ENCODE data around the gene NXPH1. TPM values are rescaled to one million over a fixed set of nuclear protein-coding genes. Genes with fewer than 3 reads are reported as not detected.

The NXPH1 gene
- total RNA-seq, 1 donor from 2014 or later = not detected

DNA sequence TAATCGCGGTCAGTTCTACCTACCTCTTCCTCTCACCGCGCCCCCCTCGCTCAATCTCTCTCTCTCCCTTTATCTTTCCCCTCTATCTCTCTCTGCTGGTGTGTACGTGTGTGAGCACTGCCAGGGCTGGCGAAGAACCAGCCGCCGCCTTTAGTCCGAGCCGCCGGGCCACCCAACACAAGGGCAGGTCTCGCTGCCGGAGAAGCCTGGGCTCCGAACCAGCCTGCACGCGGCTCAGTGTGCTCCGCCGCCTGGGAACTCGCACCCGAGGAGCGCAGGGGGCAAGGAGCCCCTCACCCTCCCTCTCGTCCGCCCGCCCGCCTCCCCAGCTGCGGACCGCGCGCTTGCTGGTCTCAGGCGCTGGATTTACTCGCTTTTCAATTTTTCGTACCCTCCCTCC, 1.7 kb downstream of the NXPH1 start:
- ATAC-seq (no peak), DNase-seq (ENCODE audit: low spot score) (no peak)
- intact Hi-C loops (cut with DNase I) = no loop called here

DNA sequence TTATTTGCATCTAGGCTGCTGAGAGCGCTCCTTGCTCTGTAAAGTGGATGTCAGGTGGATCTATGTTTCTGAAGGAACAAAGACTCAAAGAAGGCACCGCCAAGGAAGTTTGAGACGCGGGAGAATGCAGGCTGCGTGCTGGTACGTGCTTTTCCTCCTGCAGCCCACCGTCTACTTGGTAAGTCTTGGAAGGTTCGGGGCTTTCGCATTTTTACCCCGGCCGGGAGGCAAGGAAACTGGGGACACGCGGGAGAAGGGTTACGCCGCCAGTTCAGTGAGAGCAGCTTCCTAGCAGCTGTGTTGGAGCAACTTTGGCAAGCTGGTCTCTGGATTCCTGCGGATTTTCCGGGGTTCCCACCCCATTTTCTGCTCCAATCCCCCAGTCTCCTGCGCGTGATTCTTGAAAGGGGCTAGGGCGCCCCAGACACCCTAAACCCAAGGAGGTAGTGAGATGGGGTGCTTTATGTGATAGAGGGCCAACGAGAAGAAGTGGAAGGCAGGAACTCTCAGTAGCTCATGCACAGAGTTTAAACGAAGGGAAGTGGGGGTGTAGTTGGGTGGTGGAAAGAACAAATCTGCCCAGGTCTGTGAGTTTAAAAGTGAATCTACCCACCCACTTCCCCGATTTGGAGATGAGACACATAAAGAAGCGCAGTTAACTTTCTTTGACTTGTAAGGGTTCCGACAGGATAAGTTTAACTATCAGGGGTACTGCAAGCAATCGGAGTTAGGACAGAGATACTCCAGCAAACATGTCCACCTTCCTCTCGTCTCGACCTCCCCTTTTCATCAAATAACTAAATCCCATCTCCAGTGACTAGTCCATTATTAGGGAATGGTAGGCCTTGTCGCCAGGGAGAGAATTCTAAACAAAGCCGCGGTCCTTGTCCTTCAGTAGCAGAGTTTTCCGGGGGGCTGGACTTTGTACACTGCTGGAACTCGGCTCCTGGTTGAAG, 2.5 kb downstream of the NXPH1 start:
- ATAC-seq (no peak), DNase-seq (ENCODE audit: low spot score) (no peak)
- intact Hi-C loops (cut with DNase I) = no loop called here

DNA sequence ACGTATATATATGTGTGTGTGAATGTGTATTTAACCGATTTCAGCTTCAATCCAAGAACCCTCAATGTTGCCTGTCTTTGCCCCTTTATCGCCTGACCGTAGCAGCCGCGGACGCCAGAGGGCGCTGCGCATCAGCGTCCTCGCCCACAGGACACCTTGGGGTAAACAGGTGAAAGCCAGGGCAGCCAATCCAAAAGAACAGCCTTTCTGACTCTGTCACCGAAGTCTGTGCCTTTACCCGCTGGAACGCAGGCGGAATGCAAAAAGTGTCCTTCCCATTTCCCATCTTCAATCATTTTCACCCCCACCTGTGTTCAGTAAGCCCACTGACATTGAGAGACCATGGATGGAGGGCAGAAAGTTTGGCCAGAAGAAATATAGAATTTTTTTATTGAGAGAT, 3.6 kb downstream of the NXPH1 start:
- DNase-seq (ENCODE audit: low spot score) = no peak
- no peak for ATAC-seq
- intact Hi-C loops (cut with DNase I) = no loop called here

DNA sequence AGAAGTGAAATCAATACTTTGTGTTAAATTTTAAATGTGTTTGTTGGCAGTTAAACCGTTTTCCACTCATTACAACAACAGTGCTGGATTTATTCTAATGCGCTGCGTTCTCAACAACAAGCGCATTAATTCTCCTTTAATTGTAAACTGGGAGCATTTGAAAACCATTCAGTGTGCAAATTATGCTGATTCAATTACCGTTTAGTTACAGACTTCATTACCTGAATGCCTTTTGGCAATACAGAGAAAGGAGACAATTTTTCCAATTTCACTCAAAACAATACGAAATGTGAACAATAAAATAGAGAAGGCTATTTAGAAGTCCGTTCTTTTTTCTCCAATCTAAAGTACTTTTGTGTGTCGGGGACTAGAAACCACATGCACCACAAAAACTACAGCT, 4.2 kb downstream of the NXPH1 start:
- DNase-seq (ENCODE audit: low spot score) (no peak), ATAC-seq (no peak)
- intact Hi-C loops (cut with DNase I) = no loop called here

- no peak for DNase-seq (ENCODE audit: low spot score)
- no peak for ATAC-seq
- intact Hi-C loops (cut with DNase I) = no loop called here
Observed at GRCh38 chr7:8440670-8441069, 7.3 kb downstream of the NXPH1 start.

DNA sequence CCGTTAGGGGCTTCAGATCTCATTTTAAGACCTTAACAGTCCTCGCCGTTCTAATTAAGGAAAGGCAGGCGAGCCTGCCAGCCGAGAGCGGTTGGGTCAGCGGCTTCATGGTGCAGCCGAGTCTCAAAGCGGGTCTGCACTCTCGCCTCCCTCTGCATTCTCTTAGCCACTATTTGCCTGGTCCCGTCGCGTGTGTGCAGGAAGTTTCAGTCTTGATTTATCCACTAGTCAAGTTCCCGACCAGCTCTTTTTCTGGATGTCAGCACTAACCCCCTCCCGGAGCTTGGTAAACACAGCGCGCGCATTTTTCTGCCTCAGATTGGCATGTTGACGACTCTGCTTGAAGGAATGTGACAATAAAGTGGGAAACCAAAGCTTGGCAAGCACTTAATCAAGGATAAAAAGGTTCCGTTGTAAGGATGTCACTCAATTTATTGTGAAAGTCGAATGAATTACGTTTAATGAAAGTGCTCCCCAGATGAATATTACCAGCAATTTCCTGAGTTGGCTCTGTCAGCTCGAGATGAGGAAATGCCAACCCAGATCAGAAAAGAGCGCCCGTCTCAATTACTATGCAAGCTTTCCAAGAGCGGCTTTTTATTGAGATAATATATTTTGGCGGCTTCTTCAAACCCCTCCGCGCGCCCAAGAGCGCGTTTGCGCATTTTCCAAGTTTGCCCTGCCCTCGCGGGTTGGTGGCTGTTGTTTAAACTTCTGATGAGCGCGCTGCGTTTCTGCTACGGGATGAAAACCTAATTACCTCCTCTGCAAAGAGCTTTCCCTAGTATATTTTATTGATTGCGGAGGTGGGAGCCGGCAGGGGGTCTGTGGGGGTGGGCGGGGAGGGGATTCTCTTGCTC, 7.9 kb downstream of the NXPH1 start:
- ATAC-seq (no peak), DNase-seq (ENCODE audit: low spot score) (no peak)
- intact Hi-C loops (cut with DNase I) = no loop called here

GRCh38 chr7:8442051-8442813, 8.8 kb downstream of the NXPH1 start:
- DNase-seq (ENCODE audit: low spot score) (no peak), ATAC-seq (no peak)
- intact Hi-C loops (cut with DNase I) = no loop called here

DNA sequence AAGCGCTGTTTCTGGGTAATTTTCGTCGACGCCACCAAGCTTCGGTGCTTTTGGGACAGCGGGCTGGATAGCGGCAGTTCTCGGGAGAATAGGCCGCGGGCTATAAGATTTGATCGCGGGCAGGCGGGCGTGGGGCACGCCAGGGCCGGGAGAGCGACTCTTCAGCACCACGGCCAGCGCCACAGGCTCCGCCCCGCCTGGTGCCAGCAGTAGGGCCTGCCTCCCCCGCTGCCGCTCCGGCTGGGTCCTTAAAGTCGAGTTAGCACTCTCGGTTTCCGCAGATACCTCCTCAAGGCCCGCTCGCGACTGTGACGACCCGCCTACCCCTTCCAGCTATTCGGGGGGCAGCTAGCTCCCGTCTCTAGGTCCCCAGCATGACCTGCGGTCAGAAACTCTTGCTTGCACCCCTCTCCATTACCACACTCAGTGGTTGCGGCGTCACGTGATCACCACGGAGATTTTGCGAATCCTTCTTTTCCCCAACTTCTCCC, 9.4 kb downstream of the NXPH1 start:
- ATAC-seq (peak; percentile 71), DNase-seq (ENCODE audit: low spot score) (peak; percentile 65)

DNA sequence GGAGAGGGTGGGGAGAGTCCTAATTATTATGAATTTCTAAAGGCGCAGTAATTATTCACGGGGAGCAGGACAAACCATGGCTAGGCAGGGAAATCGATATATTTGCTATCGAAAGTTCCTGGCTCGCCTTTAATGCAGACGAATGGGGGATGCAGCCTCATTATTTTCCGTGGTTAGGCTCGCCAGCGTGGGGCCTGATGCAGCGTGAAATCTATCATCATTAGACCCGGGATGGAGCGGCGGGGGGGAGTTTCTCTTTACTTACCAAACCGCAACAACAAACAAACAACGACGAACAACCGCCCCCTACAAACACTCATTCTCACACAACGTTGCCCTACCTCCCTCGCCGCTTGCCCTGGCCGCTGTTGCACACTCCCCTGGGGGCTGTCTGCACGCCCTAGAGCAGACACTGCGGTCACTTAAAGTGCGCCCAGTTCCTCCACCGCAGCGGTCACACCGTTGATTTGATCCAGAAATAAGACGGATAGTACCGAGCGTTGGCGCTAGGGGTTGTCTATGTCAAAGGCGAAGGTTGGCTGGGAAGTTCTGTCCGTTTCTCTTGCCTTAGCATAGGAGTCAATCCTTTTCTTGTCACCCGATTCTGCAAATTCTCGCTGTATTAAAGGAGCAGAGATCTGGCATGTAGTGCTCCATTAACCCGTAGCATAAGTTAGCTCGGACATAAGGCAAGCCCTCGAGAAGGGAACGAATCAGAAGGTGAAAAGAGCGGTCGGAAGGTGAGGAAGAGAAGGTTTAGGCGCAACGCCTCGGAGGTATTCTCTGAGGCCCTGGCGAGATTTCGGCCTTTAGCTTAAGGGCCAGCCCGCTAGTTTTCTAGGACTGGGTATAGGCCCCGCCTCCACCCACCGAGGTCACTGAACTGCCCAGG, 10.4 kb downstream of the NXPH1 start:
- ATAC-seq (no peak), DNase-seq (ENCODE audit: low spot score) (no peak)
- intact Hi-C loops (cut with DNase I) = no loop called here

More for the DNA sequence above, 9.4 kb downstream of the NXPH1 start:
- intact Hi-C loops (cut with DNase I) = no loop called here

GRCh38 chr7:8444468-8444769, 11.0 kb downstream of the NXPH1 start:
- no peak for DNase-seq (ENCODE audit: low spot score)
- intact Hi-C loops (cut with DNase I) = no loop called here
- no peak for ATAC-seq

DNA sequence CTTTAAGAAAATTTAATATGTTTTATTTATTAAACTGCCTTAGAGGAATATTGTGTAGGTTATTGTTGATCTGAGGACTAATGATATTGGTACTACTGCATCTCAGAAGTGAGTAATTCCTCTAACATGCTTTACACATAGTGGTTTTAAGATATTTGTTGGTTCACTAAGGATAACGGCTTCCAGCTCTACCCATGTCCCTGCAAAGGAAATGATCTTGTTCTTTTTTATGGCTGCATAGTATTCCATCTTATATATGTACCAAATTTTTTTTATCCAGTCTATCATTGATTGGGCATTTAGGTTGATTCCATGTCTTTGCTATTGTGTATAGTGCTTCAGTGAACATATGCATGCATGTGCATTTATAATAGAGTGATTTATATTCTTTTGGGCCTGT, 20.1 kb downstream of the NXPH1 start:
- ATAC-seq (no peak), DNase-seq (ENCODE audit: low spot score) (no peak)
- intact Hi-C loops (cut with DNase I) = no loop called here

GRCh38 chr7:8455426-8455825, 22.0 kb downstream of the NXPH1 start:
- intact Hi-C loops (cut with DNase I) = no loop called here
- DNase-seq (ENCODE audit: low spot score) (no peak), ATAC-seq (no peak)

GRCh38 chr7:8462309-8462708, 28.9 kb downstream of the NXPH1 start:
- no peak for ATAC-seq
- intact Hi-C loops (cut with DNase I) = no loop called here
- no peak for DNase-seq (ENCODE audit: low spot score)

DNA sequence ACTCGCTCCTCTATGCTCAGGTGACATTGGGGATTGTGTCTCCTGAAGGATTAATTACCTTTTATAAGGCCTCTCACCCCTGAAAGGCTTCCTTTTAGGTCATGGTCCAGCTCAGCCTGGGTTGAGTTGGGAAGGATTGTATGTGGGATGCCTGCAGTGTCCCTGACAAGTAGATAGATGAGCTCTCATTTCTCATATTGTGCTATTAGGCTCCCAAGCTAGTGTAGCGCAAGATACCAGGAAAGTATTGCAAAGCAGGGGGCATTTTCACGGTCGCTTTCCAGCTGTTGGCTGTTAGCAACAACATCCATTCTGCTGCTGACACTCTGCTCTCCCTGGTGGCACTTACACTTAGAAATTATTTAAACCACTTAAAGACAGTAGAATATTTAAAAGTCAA, 31.9 kb downstream of the NXPH1 start:
- ATAC-seq = no peak
- intact Hi-C loops (cut with DNase I) = no loop called here
- DNase-seq (ENCODE audit: low spot score) = no peak

GRCh38 chr7:8480527-8480926, 47.1 kb downstream of the NXPH1 start:
- no peak for ATAC-seq
- intact Hi-C loops (cut with DNase I) = no loop called here
- no peak for DNase-seq (ENCODE audit: low spot score)

GRCh38 chr7:8481096-8481495, 47.7 kb downstream of the NXPH1 start:
- ATAC-seq (no peak), DNase-seq (ENCODE audit: low spot score) (no peak)
- intact Hi-C loops (cut with DNase I) = no loop called here

DNA sequence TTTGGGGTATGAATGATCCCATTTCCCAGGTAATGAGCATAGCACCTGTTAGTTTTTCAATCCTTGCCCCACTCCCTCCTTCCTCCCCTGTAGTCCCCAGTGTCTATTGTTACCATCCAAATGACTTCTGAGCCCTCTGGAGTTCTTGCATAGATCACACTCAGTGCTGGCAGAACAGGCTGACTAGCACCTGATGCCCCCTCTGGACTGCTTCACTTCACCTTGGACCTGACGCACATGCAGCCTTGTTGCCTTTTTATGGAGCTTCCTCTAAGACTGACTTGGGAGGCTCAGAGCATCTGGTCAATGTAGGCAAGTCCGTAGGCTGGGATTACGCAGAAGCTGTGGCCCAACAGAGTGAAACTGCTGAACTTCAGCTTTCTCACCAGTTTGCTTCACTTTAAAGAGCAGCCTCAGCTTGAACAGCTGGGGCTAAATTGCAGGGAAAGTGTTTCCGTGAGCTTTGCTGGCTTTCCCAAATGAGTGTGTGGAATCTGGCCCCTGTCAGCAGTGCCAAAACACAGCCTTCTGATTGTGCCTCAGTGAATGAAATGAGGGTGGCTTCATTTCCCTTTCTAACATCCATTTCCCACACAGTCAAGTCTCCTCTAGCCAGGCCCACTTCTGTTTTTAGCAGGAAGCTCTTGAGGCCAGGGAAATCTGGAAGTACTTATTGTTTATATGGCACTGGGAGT, 48.5 kb downstream of the NXPH1 start:
- ATAC-seq (peak; percentile 72), DNase-seq (ENCODE audit: low spot score) (no peak)
- intact Hi-C loops (cut with DNase I) = no loop called here

All from sciatic nerve (tissue), 2 donors.